Measurements from ENCODE around the gene SLC17A9. TPM values are rescaled to one million over a fixed set of nuclear protein-coding genes. Genes with fewer than 3 reads are reported as not detected.
A peak's percentile ranks its signal among the peaks of the same experiment; 100 is the strongest.

SLC17A9 gene
- total and polyA plus RNA-seq, 2 of the 8 experiments (the other 6 are each of a cell fraction or from before 2014, with no cell fraction given): 23.5 to 35.2 TPM

- TF ChIP-seq CBX5 (IDR thresholded peaks at IDR 0.05; ENCODE audit: low read depth, low read length) (no peak), MAFK (IDR thresholded peaks at IDR 0.05; ENCODE audit: low read depth, low read length) (no peak), KDM4A (IDR thresholded peaks at IDR 0.05; ENCODE audit: low read depth, low read length, severe bottlenecking) (peak; percentile 80), CHD2 (IDR thresholded peaks at IDR 0.05; ENCODE audit: low read length) (no peak), ATF3 (IDR thresholded peaks at IDR 0.05; ENCODE audit: insufficient read depth, low read depth, low read length) (no peak), SIN3A (conservative IDR thresholded peaks at IDR 0.05 in 1 of 2, IDR thresholded peaks at IDR 0.05 in 1 of 2; ENCODE audit: low read depth in 1 of 2, low read length in 2 of 2) (no peak), EP300 (IDR thresholded peaks at IDR 0.05; ENCODE audit: borderline replicate concordance in 1 of 2, low read depth in 2 of 2, low read length in 2 of 2) (no peak), POLR2AphosphoS5 (IDR thresholded peaks at IDR 0.05; ENCODE audit: low read depth, low read length) (no peak), E2F6 (IDR thresholded peaks at IDR 0.05) (peak; percentile 13; the same call in 1 of the 2 replicates)
Observed at GRCh38 chr20:62952373-62952967, at the start of gene SLC17A9 (continued).

Data from H1 (cell line).